Neural cell (in vitro differentiated cells): ENCODE results near the gene CASP9. TPM values are rescaled to one million over a fixed set of nuclear protein-coding genes. Genes with fewer than 3 reads are reported as not detected.

Experiments used
- H2AFZ ChIP-seq: fragments of 200-600, 300-800 bp; sonication (generic), shearing (Covaris generic); 2 replicates; pipeline ENCODE4 v1.6.0; 2014; ENCODE audit warnings: low read depth, mild to moderate bottlenecking, antibody characterized with exemption, low read length, moderate library complexity
- H3F3A ChIP-seq: fragments of 200-600 bp; shearing (Covaris generic); 2 replicates; pipeline ENCODE4 v1.6.1; 2016; ENCODE audit warnings: mild to moderate bottlenecking, moderate library complexity, mixed read lengths, antibody characterized with exemption, low read length; ENCODE audit not compliant: insufficient read depth, poor library complexity, severe bottlenecking
- H3K27ac ChIP-seq: fragments of 200-600, 300-800 bp; sonication (generic), shearing (Covaris generic); 2 replicates; pipeline ENCODE4 v1.5.1; 2014; ENCODE audit warnings: mild to moderate bottlenecking, low read length, moderate library complexity
- H3K27me3 ChIP-seq: fragments of 300-800, 200-600 bp; sonication (generic), shearing (Covaris generic); 2 replicates; pipeline ENCODE4 v1.6.0; 2014; ENCODE audit warnings: mild to moderate bottlenecking, low read depth, low read length, moderate library complexity; ENCODE audit not compliant: insufficient read depth
- H3K36me3 ChIP-seq: fragments of 300-800, 200-600 bp; sonication (generic), shearing (Covaris generic); 2 replicates; pipeline ENCODE4 v1.5.1; 2014; ENCODE audit warnings: mild to moderate bottlenecking, antibody characterized with exemption, low read length, moderate library complexity; ENCODE audit not compliant: insufficient read depth
- H3K4me2 ChIP-seq: fragments of 300-800, 200-600 bp; sonication (generic), shearing (Covaris generic); 2 replicates; pipeline ENCODE4 v1.6.0; 2014; ENCODE audit warnings: mild to moderate bottlenecking, low read length
- H3K4me3 ChIP-seq: fragments of 300-800, 200-600 bp; sonication (generic), shearing (Covaris generic); 2 replicates; pipeline ENCODE4 v1.5.1; 2014; ENCODE audit warnings: mild to moderate bottlenecking, low read length, moderate library complexity
- H3K79me2 ChIP-seq: fragments of 200-600 bp; shearing (Covaris generic); replicated peaks from 2 replicates; pipeline ENCODE4 v1.6.0; 2014; ENCODE audit warnings: mild to moderate bottlenecking, low read length, moderate library complexity; ENCODE audit not compliant: insufficient read depth
- H3K9ac ChIP-seq: fragments of 300-800, 200-600 bp; sonication (generic), shearing (Covaris generic); 2 replicates; pipeline ENCODE4 v1.6.1; 2016; ENCODE audit warnings: mild to moderate bottlenecking, low read length, mixed read lengths
- H3K9me2 ChIP-seq: fragments of 200-600 bp; shearing (Covaris generic); 2 replicates; pipeline ENCODE4 v1.6.1; 2016; ENCODE audit warnings: mild to moderate bottlenecking, low read length, mixed read lengths; ENCODE audit not compliant: insufficient read depth
- H3K9me3 ChIP-seq: fragments of 200-600, 300-800 bp; sonication (generic), shearing (Covaris generic); 2 replicates; pipeline ENCODE4 v1.6.1; 2016; ENCODE audit warnings: mild to moderate bottlenecking, mixed run types, low read length, moderate library complexity, mixed read lengths
- H4K20me1 ChIP-seq: fragments of 200-600 bp; shearing (Covaris generic); 2 replicates; pipeline ENCODE4 v1.6.1; 2016; ENCODE audit warnings: mild to moderate bottlenecking, mixed run types; ENCODE audit not compliant: insufficient read depth
- CTCF ChIP-seq: fragments of 450-650 bp; IDR thresholded peaks from 2 replicates; pipeline ENCODE4 v1.5.1; 2014; ENCODE audit warnings: antibody characterized with exemption, mild to moderate bottlenecking, moderate library complexity; ENCODE audit not compliant: poor library complexity, severe bottlenecking
- EP300 ChIP-seq: fragments of 450-650 bp; conservative IDR thresholded peaks from 2 replicates; pipeline ENCODE4 v1.6.1; 2014; ENCODE audit warnings: antibody characterized with exemption, mild to moderate bottlenecking, moderate library complexity; ENCODE audit not compliant: poor library complexity, severe bottlenecking
- EZH2 ChIP-seq: fragments of 200-600, 300-800 bp; shearing (Covaris generic), sonication (generic); IDR thresholded peaks from 2 replicates; pipeline ENCODE4 v1.6.1; 2014; ENCODE audit warnings: antibody characterized with exemption, low read length, borderline replicate concordance, mild to moderate bottlenecking; ENCODE audit not compliant: insufficient read depth, poor library complexity, severe bottlenecking
- MXI1 ChIP-seq: fragments of 450-650 bp; conservative IDR thresholded peaks from 2 replicates; pipeline ENCODE4 v1.6.1; 2014; ENCODE audit warnings: antibody characterized with exemption, mild to moderate bottlenecking; ENCODE audit not compliant: poor library complexity, severe bottlenecking
- POLR2AphosphoS5 ChIP-seq: IDR thresholded peaks from 2 replicates; pipeline ENCODE4 v1.6.1; 2012
- RAD21 ChIP-seq: fragments of 450-650 bp; conservative IDR thresholded peaks from 2 replicates; pipeline ENCODE4 v1.6.1; 2014; ENCODE audit warnings: antibody characterized with exemption, mild to moderate bottlenecking, moderate library complexity
- REST ChIP-seq: IDR thresholded peaks from 2 replicates; pipeline ENCODE4 v1.6.1; 2012; ENCODE audit warnings: borderline replicate concordance
- SMC3 ChIP-seq: fragments of 450-650 bp; conservative IDR thresholded peaks from 2 replicates; pipeline ENCODE4 v1.6.1; 2014; ENCODE audit warnings: antibody characterized with exemption, mild to moderate bottlenecking, moderate library complexity; ENCODE audit not compliant: poor library complexity
- TAF1 ChIP-seq: IDR thresholded peaks from 2 replicates; pipeline ENCODE4 v1.6.1; 2012; ENCODE audit warnings: low read depth
- polyA plus RNA-seq: library from polyadenylated mRNA; depleted of rRNA; stranded (reverse); fragments of >200 nt; gene quantifications from 2 replicates; pipeline ENCODE4 v1.2.3, GENCODE V29; 2014

CASP9 gene
- polyA plus RNA-seq, 1 donor from 2014 or later: 13.7 TPM

GRCh38 chr1:15455522-15455921 is 68.5 kb downstream of the CASP9 start:
- no peak overlapping the region for H3K4me2 ChIP-seq
- H3K79me2 ChIP-seq: no peaks in the 10 kb centered on the region
- H4K20me1 ChIP-seq: no peaks in the 10 kb centered on the region
- H2AFZ ChIP-seq: no peak overlapping the region
- H3K36me3 ChIP-seq: no peaks in the 10 kb centered on the region
- no peaks in the 10 kb centered on the region for H3K9me2 ChIP-seq
- no peaks in the 10 kb centered on the region for H3F3A ChIP-seq
- no peak overlapping the region for H3K4me3 ChIP-seq
- no peak overlapping the region for H3K27ac ChIP-seq
- TF ChIP-seq CTCF (no peak), RAD21 (no peak), MXI1 (no peak), TAF1 (no peak), REST (no peak), EP300 (no peak), EZH2 (no peak), POLR2AphosphoS5 (no peak), SMC3 (no peak)
- H3K9ac ChIP-seq: no peak overlapping the region
- no peaks in the 10 kb centered on the region for H3K9me3 ChIP-seq
- no peaks in the 10 kb centered on the region for H3K27me3 ChIP-seq

GRCh38 chr1:15454256-15454655 is 69.8 kb downstream of the CASP9 start:
- H3K36me3 ChIP-seq: no peaks in the 10 kb centered on the region
- H3K27ac ChIP-seq: no peak overlapping the region
- no peaks in the 10 kb centered on the region for H3K9me3 ChIP-seq
- H3K9ac ChIP-seq: no peak overlapping the region
- H3K4me2 ChIP-seq: no peak overlapping the region
- no peaks in the 10 kb centered on the region for H4K20me1 ChIP-seq
- no peak overlapping the region for H3K4me3 ChIP-seq
- no peaks in the 10 kb centered on the region for H3K27me3 ChIP-seq
- H3F3A ChIP-seq: no peaks in the 10 kb centered on the region
- no peak overlapping the region for H2AFZ ChIP-seq
- no peak for TF ChIP-seq EZH2
- no peak for TF ChIP-seq TAF1
- no peak for TF ChIP-seq MXI1
- TF ChIP-seq EP300: no peak
- no peak for TF ChIP-seq CTCF
- TF ChIP-seq REST: no peak
- no peak for TF ChIP-seq POLR2AphosphoS5
- TF ChIP-seq RAD21: no peak
- TF ChIP-seq SMC3: no peak
- no peaks in the 10 kb centered on the region for H3K9me2 ChIP-seq
- no peaks in the 10 kb centered on the region for H3K79me2 ChIP-seq
